Transverse colon (tissue), 4 donors: ENCODE data around the gene COPZ2. TPM values are rescaled to one million over a fixed set of nuclear protein-coding genes. Genes with fewer than 3 reads are reported as not detected.

Experiments used
- DNase-seq: peaks from one replicate; pipeline ENCODE4 v3.0.0-alpha.2; 2019
- H3K27ac ChIP-seq, 4 donors: fragments of 200-600 bp; sonication (generic); 2 replicates each; pipeline ENCODE4 v1.5.1; 2016 to 2018; ENCODE audit warnings: inconsistent platforms in 4 of 4
- H3K27me3 ChIP-seq: fragments of 200-600 bp; sonication (generic); 2 replicates; pipeline ENCODE4 v1.5.1; 2017; ENCODE audit warnings: inconsistent platforms
- H3K36me3 ChIP-seq, 4 donors: fragments of 200-600 bp; sonication (generic); 2 replicates each; pipeline ENCODE4 v1.5.1; 2017 to 2019; ENCODE audit warnings: inconsistent platforms in 4 of 4
- H3K4me1 ChIP-seq, 4 donors: fragments of 200-600 bp; sonication (generic); 2 replicates each; pipeline ENCODE4 v1.5.1; 2017 to 2020; ENCODE audit warnings: inconsistent platforms in 4 of 4
- H3K4me3 ChIP-seq, 4 donors: fragments of 200-600 bp; sonication (generic); 1 replicate in 1 of 4; 2 replicates in 3 of 4; pipeline versions ENCODE4 v1.5.1 to v1.6.1; 2017 to 2019; ENCODE audit warnings: inconsistent platforms in 4 of 4
- H3K9me3 ChIP-seq, 2 donors: fragments of 200-600 bp; sonication (generic); 2 replicates each; pipeline ENCODE4 v1.5.1; 2017 to 2019; ENCODE audit warnings: inconsistent platforms in 2 of 2
- EP300 ChIP-seq: sonication (generic); formaldehyde crosslinking; IDR thresholded peaks from one replicate; pipeline ENCODE4 v1.6.1; 2017; ENCODE audit warnings: antibody characterized with exemption, low read depth
- POLR2A ChIP-seq: fragments of 450-650 bp; IDR thresholded peaks from one replicate; pipeline ENCODE4 v1.6.1; 2016; ENCODE audit warnings: antibody characterized with exemption, mild to moderate bottlenecking, moderate library complexity
- POLR2AphosphoS5 ChIP-seq, 3 donors: sonication (generic); formaldehyde crosslinking; IDR thresholded peaks; one replicate each; pipeline ENCODE4 v1.6.1; 2016; ENCODE audit warnings: antibody characterized with exemption in 3 of 3
- whole genome bisulfite sequencing, 2 donors: methylation state at CpG; one replicate each; pipeline ENCODE4 v1.1.5; 2018; ENCODE audit warnings: low coverage in 1 of 2; 5-methylcytosine and 5-hydroxymethylcytosine counted together
- in situ Hi-C, 4 donors: fragments of 200-750 bp; cut with MboI; loops; one replicate each; pipeline versions ENCODE4 v1.15.0 to v1.15.1; 2017; ENCODE audit warnings: low sequenced_read_pairs in 3 of 4, low pct_ligation_motif_present in 1 of 4, low pct_unique_long_range_greater_than_20kb in 1 of 4
- intact Hi-C: fragments of 100-400 bp; cut with DNase I; formaldehyde crosslinking; loops from one replicate; pipeline ENCODE4 v1.15.1; 2023; ENCODE audit warnings: low total_unique reads
- total RNA-seq, 4 donors: library from RNA; depleted of rRNA; stranded (reverse); fragments of >200 nt; gene quantifications; one replicate each; pipeline ENCODE4 v1.1.0, GENCODE V29; 2016
- TF ChIP-seq, protein P1 (sequence below), 5 experiments: fragments of 200-600 bp in 3 of 5; fragments of 450-650 bp in 2 of 5; sonication (generic) in 3 of 5; IDR thresholded peaks; 1 replicate in 2 of 5; 2 replicates in 3 of 5; pipeline ENCODE4 v1.5.1; 2016 to 2017; ENCODE audit warnings: antibody characterized with exemption in 5 of 5, inconsistent platforms in 3 of 5, mild to moderate bottlenecking in 2 of 5, moderate library complexity in 1 of 5

The COPZ2 gene
- total RNA-seq, 4 donors from 2014 or later = 6.0 to 11.2 (median 8.3) TPM

DNA sequence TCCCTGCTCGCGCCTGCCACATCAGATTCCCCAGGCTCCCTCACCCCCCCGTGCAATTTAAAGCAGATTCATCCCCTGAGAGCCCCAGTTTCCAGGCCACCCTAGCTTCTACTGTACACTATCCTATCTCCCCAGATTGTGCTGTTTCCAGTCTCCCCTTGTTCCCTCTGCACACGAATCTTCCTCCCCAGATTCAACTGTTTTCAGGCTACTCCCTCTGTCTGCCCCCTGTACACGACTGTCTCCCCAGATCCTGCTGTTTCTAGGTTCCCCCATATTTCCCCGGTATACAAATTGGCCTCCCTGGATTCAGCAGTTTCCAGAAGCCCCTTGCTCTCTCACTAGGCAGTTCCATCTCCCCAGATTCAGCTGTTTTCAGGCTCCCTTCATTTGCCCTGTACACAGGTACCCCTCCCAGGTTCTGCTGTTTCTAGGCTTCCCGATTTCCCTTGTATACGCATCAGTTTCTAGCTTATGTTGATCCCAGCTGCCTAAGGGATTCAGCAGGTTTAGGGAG lies 22.9 kb downstream of the COPZ2 start:
- in situ Hi-C loops = no loop called here
- DNase-seq = no peak
- Histone ChIP-seq H3K36me3 (no peaks in the 10 kb centered on the region), H3K4me1 (peaks cover 7 to 16% (median 14%) of the 10 kb centered on the region in 4 donors), H3K27me3 (peaks cover 63% of the 10 kb centered on the region), H3K4me3 (no peak overlapping the region), H3K27ac (no peak overlapping the region), H3K9me3 (no peaks in the 10 kb centered on the region)
- TF ChIP-seq EP300 (no peak), POLR2A (no peak), POLR2AphosphoS5 (IDR thresholded peaks at IDR 0.05) (no peak)
- TF ChIP-seq, protein P1, sequence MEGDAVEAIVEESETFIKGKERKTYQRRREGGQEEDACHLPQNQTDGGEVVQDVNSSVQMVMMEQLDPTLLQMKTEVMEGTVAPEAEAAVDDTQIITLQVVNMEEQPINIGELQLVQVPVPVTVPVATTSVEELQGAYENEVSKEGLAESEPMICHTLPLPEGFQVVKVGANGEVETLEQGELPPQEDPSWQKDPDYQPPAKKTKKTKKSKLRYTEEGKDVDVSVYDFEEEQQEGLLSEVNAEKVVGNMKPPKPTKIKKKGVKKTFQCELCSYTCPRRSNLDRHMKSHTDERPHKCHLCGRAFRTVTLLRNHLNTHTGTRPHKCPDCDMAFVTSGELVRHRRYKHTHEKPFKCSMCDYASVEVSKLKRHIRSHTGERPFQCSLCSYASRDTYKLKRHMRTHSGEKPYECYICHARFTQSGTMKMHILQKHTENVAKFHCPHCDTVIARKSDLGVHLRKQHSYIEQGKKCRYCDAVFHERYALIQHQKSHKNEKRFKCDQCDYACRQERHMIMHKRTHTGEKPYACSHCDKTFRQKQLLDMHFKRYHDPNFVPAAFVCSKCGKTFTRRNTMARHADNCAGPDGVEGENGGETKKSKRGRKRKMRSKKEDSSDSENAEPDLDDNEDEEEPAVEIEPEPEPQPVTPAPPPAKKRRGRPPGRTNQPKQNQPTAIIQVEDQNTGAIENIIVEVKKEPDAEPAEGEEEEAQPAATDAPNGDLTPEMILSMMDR (IDR thresholded peaks at IDR 0.05) = no peak
- intact Hi-C loops = no loop called here
- 73 to 82% methylated on average over 5 to 8 of the region's 8 CpGs for WGBS, 2 donors

DNA sequence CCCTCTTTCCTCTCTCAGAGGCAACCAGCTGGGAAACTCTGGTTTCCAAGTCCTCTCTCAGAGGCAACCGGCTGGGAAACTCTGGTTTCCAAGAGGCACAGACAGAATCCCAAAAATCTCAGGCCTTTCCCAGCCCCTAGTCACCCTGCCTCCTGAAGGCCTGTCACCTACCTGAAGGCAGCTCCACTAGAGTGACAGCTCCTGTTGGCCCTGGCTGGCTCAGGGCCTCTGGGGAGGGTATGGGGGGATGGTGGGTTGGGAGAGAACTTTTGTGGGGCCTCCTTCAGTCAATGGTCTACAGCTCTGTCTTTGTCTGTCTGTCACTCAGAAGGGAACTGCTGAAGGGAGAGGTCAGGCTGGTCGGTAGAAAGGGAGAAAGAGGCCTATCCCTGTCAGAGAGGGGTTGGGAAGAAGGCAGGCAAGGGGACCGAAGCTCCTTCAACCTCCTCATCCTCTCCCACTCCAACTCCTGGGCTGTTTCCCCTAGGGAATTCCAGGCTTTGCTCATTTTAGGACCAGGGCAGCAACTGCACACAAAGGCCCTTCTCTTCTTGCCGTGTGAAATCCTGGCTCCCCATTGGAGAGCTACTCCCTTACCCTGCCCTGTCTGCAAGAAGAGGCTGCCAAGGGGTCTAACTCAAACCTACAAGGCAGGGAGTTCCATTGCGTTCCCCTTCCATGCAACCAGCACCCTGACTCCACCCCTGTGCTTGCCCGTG lies 23.6 kb downstream of the COPZ2 start:
- peaks cover 7 to 16% (median 14%) of the 10 kb centered on the region in 4 donors for H3K4me1 ChIP-seq
- in situ Hi-C loops (no loop called here), intact Hi-C loops (no loop called here)
- WGBS, 2 donors = 86% methylated on average over 6 of the region's 6 CpGs; no CpG with 5 or more reads in 1 of the 2 donors
- no peak overlapping the region for H3K27ac ChIP-seq
- no peaks in the 10 kb centered on the region for H3K9me3 ChIP-seq
- H3K36me3 ChIP-seq = no peaks in the 10 kb centered on the region
- TF ChIP-seq EP300 (no peak), POLR2AphosphoS5 (IDR thresholded peaks at IDR 0.05) (no peak), POLR2A (no peak)
- TF ChIP-seq, protein P1 (IDR thresholded peaks at IDR 0.05) = no peak
- H3K4me3 ChIP-seq = no peak overlapping the region
- H3K27me3 ChIP-seq = peaks cover 66% of the 10 kb centered on the region
- DNase-seq = no peak

- no peak for DNase-seq
- in situ Hi-C loops (no loop called here), intact Hi-C loops (no loop called here)
- Histone ChIP-seq H3K27me3 (peaks cover 75% of the 10 kb centered on the region), H3K4me1 (peaks cover 7 to 16% (median 14%) of the 10 kb centered on the region in 4 donors), H3K27ac (no peak overlapping the region), H3K36me3 (no peaks in the 10 kb centered on the region), H3K9me3 (no peaks in the 10 kb centered on the region), H3K4me3 (no peak overlapping the region)
- 41% methylated on average over 5 of the region's 5 CpGs; no CpG with 5 or more reads in 1 of the 2 donors for WGBS, 2 donors
- TF ChIP-seq, protein P1 (IDR thresholded peaks at IDR 0.05) = no peak
- no peak for TF ChIP-seq EP300
- TF ChIP-seq POLR2AphosphoS5 (IDR thresholded peaks at IDR 0.05) = no peak
- TF ChIP-seq POLR2A = no peak
Measured at GRCh38 chr17:48012654-48013053, 24.9 kb downstream of the COPZ2 start.

GRCh38 chr17:48012151-48012520 lies 25.5 kb downstream of the COPZ2 start:
- peak overlapping the region in 3 of 4 donors; percentile 6 to 34 (median 27) for H3K4me3 ChIP-seq
- H3K4me1 ChIP-seq = peaks cover 7 to 16% (median 14%) of the 10 kb centered on the region in 4 donors
- intact Hi-C loops = no loop called here
- peaks cover 75% of the 10 kb centered on the region for H3K27me3 ChIP-seq
- in situ Hi-C loops = no loop called here
- TF ChIP-seq EP300 (no peak), POLR2A (no peak), POLR2AphosphoS5 (IDR thresholded peaks at IDR 0.05) (no peak)
- TF ChIP-seq, protein P1 (IDR thresholded peaks at IDR 0.05) = no peak
- 0% methylated on average over 10 of the region's 34 CpGs; no CpG with 5 or more reads in 1 of the 2 donors for WGBS, 2 donors
- H3K36me3 ChIP-seq = no peaks in the 10 kb centered on the region
- no peaks in the 10 kb centered on the region for H3K9me3 ChIP-seq
- H3K27ac ChIP-seq = no peak overlapping the region
- DNase-seq = peak; percentile 59
